ENCODE measurements around the gene HAPLN3. TPM values are rescaled to one million over a fixed set of nuclear protein-coding genes. Genes with fewer than 3 reads are reported as not detected.

The HAPLN3 gene
- total and polyA plus RNA-seq, 2 donors (not counting 1 experiment from before 2014, with no cell fraction given): 7.5 to 16.3 TPM

DNA sequence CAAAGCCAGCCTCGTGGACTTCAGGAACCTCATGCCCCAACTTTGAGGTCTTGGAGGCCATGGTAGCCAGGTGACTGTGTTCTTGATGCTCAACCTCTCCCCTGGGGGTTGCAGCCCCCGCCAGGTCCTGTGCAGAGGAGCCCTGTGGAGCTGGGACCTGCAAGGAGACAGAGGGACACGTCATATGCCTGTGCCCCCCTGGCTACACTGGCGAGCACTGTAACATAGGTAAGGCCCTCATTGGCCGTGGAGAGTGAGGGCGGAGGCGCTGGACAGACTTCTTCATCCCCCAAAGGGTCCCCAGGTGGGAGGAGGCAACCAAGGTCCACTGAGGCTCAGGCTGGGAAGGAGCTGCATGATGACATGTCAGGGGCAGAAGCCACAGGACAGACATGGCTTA lies 35.1 kb downstream of the HAPLN3 start:
- no peak overlapping the region for H3K4me3 ChIP-seq (ENCODE audit: control extremely low read depth in 1 of 5, extremely low read depth in 1 of 5, insufficient read depth in 1 of 5, low read depth in 2 of 5, low read length in 4 of 5)
- Mint-ChIP-seq H3K4me3 (no peak overlapping the region), H3K4me1 (no peaks in the 10 kb centered on the region), H3K27ac (no peak overlapping the region), H3K27me3 (peaks cover 7% of the 10 kb centered on the region), H3K9me3 (ENCODE audit: insufficient read depth) (no peaks in the 10 kb centered on the region)
- CTCF ChIA-PET: interaction anchor here (1.1 kb wide), 1 partner anchor 42 kb away, joined by 3 read pairs; no protein-coding TSS in a partner anchor
- H3K27ac ChIP-seq (ENCODE audit: low read length in 2 of 2): no peak overlapping the region
- H3K27me3 ChIP-seq (replicated peaks in 1 of 4; ENCODE audit: control extremely low read depth in 1 of 4, control insufficient read depth in 3 of 4, insufficient read depth in 4 of 4, low read length in 3 of 4): peaks cover 0 to 5% (median 0%) of the 10 kb centered on the region in 4 experiments
- no peaks in the 10 kb centered on the region for H4K20me1 ChIP-seq (ENCODE audit: control insufficient read depth, insufficient read depth, low read length, poor library complexity, severe bottlenecking)
- H3K79me2 ChIP-seq (ENCODE audit: control insufficient read depth, insufficient read depth, low read length): no peaks in the 10 kb centered on the region
- peaks cover 0 to 11% (median 0%) of the 10 kb centered on the region in 3 donors for H3K9me3 ChIP-seq (ENCODE audit: control extremely low read depth in 1 of 3, control insufficient read depth in 2 of 3, insufficient read depth in 1 of 3, low read length in 2 of 3)
- 64% methylated on average over 7 of the region's 7 CpGs for WGBS (ENCODE audit: insufficient coverage)
- no peak for ATAC-seq (ENCODE audit: low read depth)
- DNase-seq: no peak
- no peak overlapping the region for H2AFZ ChIP-seq (ENCODE audit: insufficient read depth, low read depth, low read length, poor library complexity, severe bottlenecking)
- H3K36me3 ChIP-seq (replicated peaks in 1 of 2; ENCODE audit: control extremely low read depth in 1 of 2, control insufficient read depth in 1 of 2, extremely low read depth in 1 of 2, insufficient read depth in 2 of 2, low read length in 1 of 2): no peaks in the 10 kb centered on the region
- no peak overlapping the region for H3K9ac ChIP-seq (ENCODE audit: low read length)
- intact Hi-C loops (cut with micrococcal nuclease): no loop called here
- POLR2A ChIA-PET: no interaction called here
- H3K4me2 ChIP-seq (replicated peaks; ENCODE audit: low read depth, low read length, poor library complexity, severe bottlenecking): no peak overlapping the region
- TF ChIP-seq EZH2 (IDR thresholded peaks at IDR 0.05; ENCODE audit: borderline replicate concordance, insufficient read depth, low read depth, low read length, poor library complexity, severe bottlenecking): no peak
- TF ChIP-seq, protein P1, sequence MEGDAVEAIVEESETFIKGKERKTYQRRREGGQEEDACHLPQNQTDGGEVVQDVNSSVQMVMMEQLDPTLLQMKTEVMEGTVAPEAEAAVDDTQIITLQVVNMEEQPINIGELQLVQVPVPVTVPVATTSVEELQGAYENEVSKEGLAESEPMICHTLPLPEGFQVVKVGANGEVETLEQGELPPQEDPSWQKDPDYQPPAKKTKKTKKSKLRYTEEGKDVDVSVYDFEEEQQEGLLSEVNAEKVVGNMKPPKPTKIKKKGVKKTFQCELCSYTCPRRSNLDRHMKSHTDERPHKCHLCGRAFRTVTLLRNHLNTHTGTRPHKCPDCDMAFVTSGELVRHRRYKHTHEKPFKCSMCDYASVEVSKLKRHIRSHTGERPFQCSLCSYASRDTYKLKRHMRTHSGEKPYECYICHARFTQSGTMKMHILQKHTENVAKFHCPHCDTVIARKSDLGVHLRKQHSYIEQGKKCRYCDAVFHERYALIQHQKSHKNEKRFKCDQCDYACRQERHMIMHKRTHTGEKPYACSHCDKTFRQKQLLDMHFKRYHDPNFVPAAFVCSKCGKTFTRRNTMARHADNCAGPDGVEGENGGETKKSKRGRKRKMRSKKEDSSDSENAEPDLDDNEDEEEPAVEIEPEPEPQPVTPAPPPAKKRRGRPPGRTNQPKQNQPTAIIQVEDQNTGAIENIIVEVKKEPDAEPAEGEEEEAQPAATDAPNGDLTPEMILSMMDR (IDR thresholded peaks at IDR 0.05): no peak
- no peaks in the 10 kb centered on the region for H3K4me1 ChIP-seq (ENCODE audit: control insufficient read depth in 2 of 2, insufficient read depth in 2 of 2, low read length in 2 of 2)

DNA sequence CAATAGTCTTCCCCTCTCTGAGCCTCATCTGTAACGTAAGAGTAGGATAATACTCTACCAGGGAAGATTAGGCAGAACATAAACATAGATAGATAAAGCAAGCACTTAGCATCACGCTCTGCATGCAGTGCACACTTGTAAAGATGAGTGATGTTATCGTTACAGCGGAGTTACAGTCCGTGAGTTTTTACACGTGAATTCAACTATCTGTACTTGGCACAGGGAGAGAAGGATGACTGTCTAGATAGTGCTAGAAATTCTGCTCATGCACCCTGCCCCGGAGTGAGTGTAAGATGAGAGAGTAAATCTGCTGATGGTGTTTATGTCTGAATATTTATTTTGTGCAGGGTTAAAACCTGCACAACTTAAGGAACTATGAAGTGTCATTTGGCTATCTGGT lies 35.8 kb downstream of the HAPLN3 start:
- Mint-ChIP-seq H3K4me3 (no peak overlapping the region), H3K4me1 (no peaks in the 10 kb centered on the region), H3K27me3 (peaks cover 7% of the 10 kb centered on the region), H3K27ac (no peak overlapping the region), H3K9me3 (ENCODE audit: insufficient read depth) (no peaks in the 10 kb centered on the region)
- TF ChIP-seq, protein P1 (IDR thresholded peaks at IDR 0.05): no peak
- no peak for TF ChIP-seq EZH2 (IDR thresholded peaks at IDR 0.05; ENCODE audit: borderline replicate concordance, insufficient read depth, low read depth, low read length, poor library complexity, severe bottlenecking)
- Histone ChIP-seq H3K9ac (ENCODE audit: low read length) (no peak overlapping the region), H3K36me3 (replicated peaks in 1 of 2; ENCODE audit: control extremely low read depth in 1 of 2, control insufficient read depth in 1 of 2, extremely low read depth in 1 of 2, insufficient read depth in 2 of 2, low read length in 1 of 2) (no peaks in the 10 kb centered on the region), H3K4me2 (replicated peaks; ENCODE audit: low read depth, low read length, poor library complexity, severe bottlenecking) (no peak overlapping the region), H3K79me2 (ENCODE audit: control insufficient read depth, insufficient read depth, low read length) (no peaks in the 10 kb centered on the region), H3K27ac (ENCODE audit: low read length in 2 of 2) (no peak overlapping the region), H3K4me1 (ENCODE audit: control insufficient read depth in 2 of 2, insufficient read depth in 2 of 2, low read length in 2 of 2) (no peaks in the 10 kb centered on the region), H3K4me3 (ENCODE audit: control extremely low read depth in 1 of 5, extremely low read depth in 1 of 5, insufficient read depth in 1 of 5, low read depth in 2 of 5, low read length in 4 of 5) (no peak overlapping the region), H3K9me3 (ENCODE audit: control extremely low read depth in 1 of 3, control insufficient read depth in 2 of 3, insufficient read depth in 1 of 3, low read length in 2 of 3) (peaks cover 0 to 17% (median 2%) of the 10 kb centered on the region in 3 donors), H3K27me3 (replicated peaks in 1 of 4; ENCODE audit: control extremely low read depth in 1 of 4, control insufficient read depth in 3 of 4, insufficient read depth in 4 of 4, low read length in 3 of 4) (peaks cover 0 to 5% (median 0%) of the 10 kb centered on the region in 4 experiments), H2AFZ (ENCODE audit: insufficient read depth, low read depth, low read length, poor library complexity, severe bottlenecking) (no peak overlapping the region), H4K20me1 (ENCODE audit: control insufficient read depth, insufficient read depth, low read length, poor library complexity, severe bottlenecking) (no peaks in the 10 kb centered on the region)
- intact Hi-C loops (cut with micrococcal nuclease): no loop called here
- DNase-seq: no peak
- WGBS (ENCODE audit: insufficient coverage): 92% methylated on average over 6 of the region's 7 CpGs
- ATAC-seq (ENCODE audit: low read depth): no peak
- ChIA-PET CTCF (interaction anchor here (1.1 kb wide), 1 partner anchor 43 kb away, joined by 3 read pairs; no protein-coding TSS in a partner anchor), POLR2A (no interaction called here)

Measured in B cell (primary cell).